KOPT-K1 (cell line): ENCODE data around the gene LGALS4.
"Not testable (repeated sequence)": the region's sequence is repeated elsewhere in the genome, so short reads cannot be mapped to it uniquely, and the experiment has no call there.

Source experiments
- H3K27ac ChIP-seq: fragments of 200-600 bp; sonication (generic); 2 replicates; pipeline ENCODE4 v1.5.1; 2016; ENCODE audit warnings: antibody characterized with exemption, mild to moderate bottlenecking, low read depth, low read length; ENCODE audit not compliant: poor library complexity, severe bottlenecking
- H3K36me3 ChIP-seq: fragments of 200-600 bp; sonication (generic); 2 replicates; pipeline ENCODE4 v1.5.1; 2017; ENCODE audit warnings: antibody characterized with exemption, mild to moderate bottlenecking, low read length, moderate library complexity; ENCODE audit not compliant: insufficient read depth
- H3K9me3 ChIP-seq: fragments of 200-600 bp; sonication (generic); 2 replicates; pipeline ENCODE4 v1.5.1; 2017; ENCODE audit warnings: antibody characterized with exemption, low read length, mild to moderate bottlenecking; ENCODE audit not compliant: insufficient read depth, poor library complexity, severe bottlenecking

The LGALS4 gene

GRCh38 chr19:38816131-38816750 is 3.5 kb upstream of the LGALS4 start:
- no peaks in the 10 kb centered on the region for H3K9me3 ChIP-seq
- H3K27ac ChIP-seq, result no peak overlapping the region
- H3K36me3 ChIP-seq, result peaks cover 28% of the 10 kb centered on the region

DNA sequence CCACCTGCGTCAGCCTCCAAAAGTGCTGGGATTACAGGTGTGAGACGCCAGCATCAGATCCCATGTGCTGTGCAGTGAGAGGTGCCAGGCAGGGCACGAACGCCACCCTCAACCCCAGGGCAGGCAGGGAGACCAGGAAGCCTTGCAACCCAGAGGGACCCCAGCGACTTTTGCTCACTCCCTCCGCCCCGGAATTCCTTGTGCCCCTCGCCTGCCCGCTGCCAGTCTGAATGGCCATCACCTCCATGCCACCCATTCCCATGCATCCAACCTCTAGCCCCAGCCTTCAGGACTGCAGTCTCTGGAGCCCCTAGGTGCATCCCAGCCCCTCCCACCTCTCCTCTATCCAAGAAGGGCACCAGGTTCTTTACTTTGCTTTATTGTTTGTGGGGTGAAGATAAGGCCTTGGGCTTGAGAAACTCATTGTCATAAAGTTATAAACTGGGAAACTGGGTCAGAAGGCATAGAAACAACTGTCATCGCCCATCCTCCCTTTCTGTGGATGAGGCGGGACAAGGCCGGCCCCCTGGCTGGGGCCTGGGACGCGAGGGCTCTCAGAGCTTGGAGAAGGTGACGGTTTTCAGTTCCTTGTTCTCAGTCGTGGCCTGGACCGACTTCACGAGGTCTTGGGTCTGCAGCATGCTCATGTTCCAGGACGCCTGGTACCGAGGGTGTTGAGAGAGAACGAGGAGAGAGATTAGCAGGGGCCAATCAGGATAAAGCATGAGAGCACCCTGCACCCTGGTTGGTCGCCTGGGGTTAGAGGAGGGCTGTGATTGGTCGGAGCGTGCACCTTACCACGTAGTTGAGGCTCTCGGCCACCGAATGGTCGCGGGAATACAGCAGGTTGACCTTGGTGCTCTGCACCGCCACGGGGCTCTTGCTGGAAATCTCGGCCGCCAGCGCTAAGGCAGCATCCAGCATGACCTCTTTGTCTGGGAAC is 2.6 kb upstream of the LGALS4 start:
- Histone ChIP-seq H3K9me3 (no peaks in the 10 kb centered on the region), H3K36me3 (peaks cover 28% of the 10 kb centered on the region), H3K27ac (no peak overlapping the region)

- H3K36me3 ChIP-seq, result peaks cover 28% of the 10 kb centered on the region
- not testable (repeated sequence) for H3K27ac ChIP-seq, H3K9me3 ChIP-seq
Observed at GRCh38 chr19:38813932-38814331, 1.2 kb upstream of the LGALS4 start.

DNA sequence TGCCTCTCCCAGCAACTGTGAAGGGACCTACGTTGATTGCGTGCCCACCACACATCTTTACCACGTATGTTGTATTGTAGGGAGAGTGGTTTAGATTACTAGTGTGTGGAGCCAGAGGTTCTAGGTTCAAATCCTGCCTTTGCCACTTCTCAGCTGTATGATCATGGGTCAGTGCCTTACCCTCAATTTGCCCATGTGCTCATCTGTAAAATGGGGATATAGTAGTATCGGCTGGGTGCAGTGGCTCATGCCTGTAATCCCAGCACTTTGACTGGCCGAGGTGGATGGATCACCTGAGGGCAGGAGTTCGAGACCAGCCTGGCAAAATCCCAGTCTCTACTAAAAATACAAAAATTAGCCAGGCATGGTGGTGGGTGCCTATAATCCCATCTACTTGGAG is 578 bp upstream of the LGALS4 start:
- Histone ChIP-seq H3K36me3 (peaks cover 28% of the 10 kb centered on the region), H3K9me3 (no peaks in the 10 kb centered on the region), H3K27ac (no peak overlapping the region)

GRCh38 chr19:38812009-38812840 is 520 bp downstream of the LGALS4 start:
- no peaks in the 10 kb centered on the region for H3K9me3 ChIP-seq
- peaks cover 23% of the 10 kb centered on the region for H3K36me3 ChIP-seq
- no peak overlapping the region for H3K27ac ChIP-seq

DNA sequence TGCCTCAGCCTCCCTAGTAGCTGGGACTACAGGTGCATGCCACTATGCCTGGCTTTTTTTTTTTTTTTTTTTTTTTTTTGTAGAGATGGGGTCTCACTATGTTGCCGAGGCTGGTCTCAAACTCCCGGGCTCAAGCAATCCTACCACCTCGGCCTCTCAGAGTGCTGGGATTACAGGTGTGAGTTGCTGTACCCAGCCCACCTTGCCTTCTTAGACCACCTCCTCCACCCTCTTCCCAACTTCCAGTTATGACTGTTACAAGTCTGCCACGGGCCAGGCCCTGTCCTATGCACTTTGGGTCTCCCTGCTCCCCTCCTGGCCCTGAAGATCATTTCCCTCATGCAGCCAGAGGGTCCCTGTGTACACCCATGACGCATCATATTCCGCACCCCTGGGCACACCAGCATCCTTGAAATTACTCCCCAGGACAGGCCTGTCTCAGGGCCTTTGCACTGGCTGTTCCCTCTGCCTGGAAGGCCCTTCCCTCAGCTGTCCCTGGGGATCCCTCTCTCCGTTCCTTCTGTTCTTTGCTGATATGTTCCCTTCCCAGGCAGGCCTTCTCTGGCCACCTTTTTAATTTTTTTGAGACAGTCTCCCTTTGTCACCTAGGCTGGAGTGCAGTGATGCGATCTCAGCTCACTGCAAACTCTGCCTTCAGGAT is 3.0 kb downstream of the LGALS4 start:
- Histone ChIP-seq H3K36me3 (no peaks in the 10 kb centered on the region), H3K27ac (no peak overlapping the region), H3K9me3 (no peaks in the 10 kb centered on the region)

DNA sequence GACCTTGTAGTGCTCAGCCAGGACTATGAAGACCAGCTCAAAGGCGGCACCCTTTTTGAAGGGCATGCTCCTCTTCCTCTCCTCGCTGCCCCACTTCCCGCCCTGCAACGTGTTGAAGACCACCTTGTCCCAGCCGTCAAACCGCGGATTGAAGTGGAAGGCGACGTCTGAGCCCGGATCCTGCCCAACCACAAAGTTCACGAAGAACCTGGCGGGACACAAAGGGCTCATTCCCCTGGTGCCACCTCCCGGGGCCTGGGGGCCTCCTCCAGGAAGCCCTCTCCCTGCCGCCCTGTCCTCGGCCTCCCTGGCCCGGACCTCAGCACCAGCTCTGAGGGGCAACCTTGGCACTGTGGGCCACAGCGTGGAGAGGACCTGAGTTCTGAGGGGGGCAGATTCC is 4.0 kb downstream of the LGALS4 start:
- no peaks in the 10 kb centered on the region for H3K36me3 ChIP-seq
- no peaks in the 10 kb centered on the region for H3K9me3 ChIP-seq
- H3K27ac ChIP-seq, result no peak overlapping the region

DNA sequence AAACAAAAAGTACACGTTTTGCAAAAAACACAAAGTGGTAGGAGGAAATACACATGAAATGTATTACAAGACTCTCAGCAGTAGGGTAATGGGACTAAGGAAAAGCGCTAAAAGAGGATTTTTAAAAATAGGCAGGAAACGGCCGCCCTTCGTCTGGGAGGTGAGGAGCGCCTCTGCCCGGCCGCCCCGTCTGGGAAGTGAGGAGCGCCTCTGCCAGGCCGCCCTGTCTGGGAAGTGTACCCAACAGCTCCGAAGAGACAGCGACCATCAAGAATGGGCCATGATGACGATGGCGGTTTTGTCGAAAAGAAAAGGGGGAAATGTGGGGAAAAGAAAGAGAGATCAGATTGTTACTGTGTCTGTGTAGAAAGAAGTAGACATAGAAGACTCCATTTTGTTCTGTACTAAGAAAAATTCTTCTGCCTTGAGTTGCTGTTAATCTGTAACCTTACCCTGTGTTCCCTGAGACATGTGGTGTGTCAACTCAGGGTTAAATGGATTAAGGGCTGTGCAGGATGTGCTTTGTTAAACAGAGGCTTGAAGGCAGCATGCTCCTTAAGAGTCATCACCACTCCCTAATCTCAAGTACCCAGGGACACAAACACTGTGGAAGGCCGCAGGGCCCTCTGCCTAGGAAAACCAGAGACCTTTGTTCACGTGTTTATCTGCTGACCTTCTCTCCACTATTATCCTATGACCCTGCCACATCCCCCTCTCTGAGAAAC is 5.2 kb downstream of the LGALS4 start:
- H3K27ac ChIP-seq, H3K9me3 ChIP-seq, H3K36me3 ChIP-seq: not testable (repeated sequence)

GRCh38 chr19:38806371-38806770 is 6.4 kb downstream of the LGALS4 start:
- H3K36me3 ChIP-seq, result no peaks in the 10 kb centered on the region
- H3K9me3 ChIP-seq, result no peaks in the 10 kb centered on the region
- no peak overlapping the region for H3K27ac ChIP-seq

DNA sequence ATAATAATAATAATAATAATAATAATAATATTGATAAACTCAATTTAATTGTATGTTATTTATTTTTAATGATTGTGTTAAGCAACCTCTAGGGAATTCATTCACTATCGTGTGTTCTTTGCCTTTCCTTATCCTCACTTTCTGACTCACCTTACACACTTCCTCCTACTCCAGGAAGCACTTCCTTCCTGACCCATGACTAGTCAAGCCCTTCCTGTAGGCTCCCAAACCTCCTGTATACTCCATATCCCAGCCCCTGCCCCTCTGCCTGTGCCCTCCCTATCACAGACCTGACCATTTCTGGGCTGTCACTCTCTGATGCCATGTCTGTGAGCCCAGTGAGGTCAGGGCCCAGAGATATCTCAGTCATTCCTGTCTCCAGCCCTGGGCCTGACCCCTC is 7.6 kb downstream of the LGALS4 start:
- Histone ChIP-seq H3K9me3 (no peaks in the 10 kb centered on the region), H3K36me3 (no peaks in the 10 kb centered on the region), H3K27ac (no peak overlapping the region)

DNA sequence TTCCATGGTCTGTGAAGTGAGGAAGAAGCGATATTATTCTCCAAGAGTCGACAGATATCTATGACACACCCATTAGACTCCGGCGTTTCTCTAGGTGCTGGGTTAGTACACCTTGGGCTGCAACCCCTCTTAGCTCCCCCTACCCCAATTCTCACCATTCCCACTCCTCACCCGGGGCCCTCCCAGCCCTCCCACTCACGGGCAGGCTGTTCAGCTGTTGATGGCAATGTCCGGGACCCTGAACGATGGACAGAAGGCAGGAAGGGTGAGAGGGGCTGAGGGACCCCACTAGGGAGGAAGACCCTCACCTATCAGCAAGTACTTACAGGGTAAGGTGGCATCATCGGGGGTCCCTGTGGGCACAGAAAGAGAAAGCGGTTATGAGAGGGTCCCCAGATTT is 9.2 kb downstream of the LGALS4 start:
- H3K9me3 ChIP-seq, result no peaks in the 10 kb centered on the region
- no peaks in the 10 kb centered on the region for H3K36me3 ChIP-seq
- H3K27ac ChIP-seq, result no peak overlapping the region

DNA sequence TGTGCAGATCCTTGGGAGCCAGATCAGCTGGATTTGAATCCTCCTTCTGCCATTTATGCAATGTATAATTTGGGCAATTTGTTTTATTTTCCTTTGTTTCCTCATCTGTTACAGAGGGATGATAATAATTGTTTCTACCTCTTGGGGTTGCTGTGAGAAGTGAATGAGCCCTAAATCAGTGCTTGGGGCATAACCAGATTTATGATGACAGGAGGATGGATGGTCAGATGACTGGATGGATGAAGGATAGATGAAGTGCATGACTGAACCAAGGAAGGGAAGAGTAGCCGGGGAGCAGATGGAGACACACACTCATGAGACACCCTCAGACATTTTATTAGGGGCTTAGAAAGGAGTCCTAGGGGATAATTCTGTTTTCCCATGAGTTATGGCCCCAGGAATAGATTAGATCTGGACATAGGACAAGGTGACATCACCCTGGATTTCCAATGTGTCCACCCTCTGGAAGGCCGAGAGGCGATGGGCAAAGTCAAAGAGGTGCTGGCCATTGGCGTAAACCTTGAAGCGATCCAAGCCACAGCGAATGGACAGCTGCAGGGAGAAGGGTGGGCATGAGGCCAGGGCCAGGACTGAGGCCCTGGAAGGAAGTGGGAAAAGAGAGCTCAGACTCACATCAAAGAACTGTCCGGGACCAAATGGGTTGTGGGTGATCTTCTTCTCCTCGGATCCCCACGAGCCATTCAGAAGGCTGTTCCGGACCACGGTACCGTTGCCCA is 11.2 kb downstream of the LGALS4 start:
- Histone ChIP-seq H3K27ac (no peak overlapping the region), H3K36me3 (no peaks in the 10 kb centered on the region)

DNA sequence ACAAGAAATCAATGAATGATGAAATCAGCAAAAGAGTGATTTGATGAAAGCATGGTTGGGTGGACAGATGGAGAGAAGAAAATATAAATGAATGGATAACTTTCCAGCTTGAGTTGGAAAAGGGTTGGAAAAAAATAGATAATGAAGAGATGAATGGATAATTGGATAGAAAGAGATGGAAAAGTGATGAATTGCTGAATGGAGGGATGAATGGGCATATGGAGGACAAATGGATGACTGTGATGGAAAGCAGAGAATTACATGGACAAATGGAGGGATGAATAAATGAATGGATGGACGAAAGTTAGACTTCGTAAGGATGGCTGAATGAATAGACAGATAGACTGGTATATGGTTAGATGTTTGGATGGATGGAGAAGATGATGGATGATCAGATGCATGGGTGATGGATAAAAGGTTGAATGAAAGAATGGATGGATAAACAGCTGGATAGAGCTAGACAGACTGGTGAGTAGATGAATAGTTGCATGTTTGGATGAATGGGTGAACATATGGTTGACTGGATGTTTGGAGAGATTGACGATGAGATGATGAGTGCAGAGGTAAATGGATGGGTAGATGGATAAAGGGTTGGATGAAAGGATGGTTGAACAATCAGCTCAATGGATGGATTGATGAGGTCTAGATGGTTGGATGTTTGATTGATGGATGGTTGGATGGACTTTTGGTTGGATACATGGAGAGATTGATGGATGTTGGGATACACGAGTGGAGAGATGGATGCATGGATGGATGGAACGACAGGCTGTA is 12.0 kb downstream of the LGALS4 start:
- H3K9me3 ChIP-seq, result no peaks in the 10 kb centered on the region
- H3K27ac ChIP-seq, result no peak overlapping the region
- no peaks in the 10 kb centered on the region for H3K36me3 ChIP-seq

More for the DNA sequence above, 11.2 kb downstream of the LGALS4 start:
- no peaks in the 10 kb centered on the region for H3K9me3 ChIP-seq
